B cell (primary cell): Measurements from ENCODE around the gene LSM12. TPM values are rescaled to one million over a fixed set of nuclear protein-coding genes. Genes with fewer than 3 reads are reported as not detected.

ENCODE experiments used
- ATAC-seq: fragments of 200-7000 bp; cut with Tn5 transposase; one replicate; pipeline ENCODE4 v1.10.0; 2021; ENCODE audit warnings: low read depth, mild to moderate bottlenecking, moderate number of reproducible peaks, moderate library complexity
- CTCF ChIA-PET: fragments of 350-600 bp; sonication (Branson Sonifier 250); formaldehyde crosslinking; loops from one replicate; lab custom pipeline; 2021; ENCODE audit warnings: antibody characterized with exemption, inconsistent platforms; lab: Charles Lee
- POLR2A ChIA-PET: fragments of 350-600 bp; sonication (Branson Sonifier 250); formaldehyde crosslinking; loops from one replicate; lab custom pipeline; 2021; ENCODE audit warnings: antibody characterized with exemption; lab: Charles Lee
- DNase-seq: peaks from one replicate; pipeline ENCODE4 v3.0.0; 2013
- H2AFZ ChIP-seq: 2 replicates; pipeline ENCODE4 v1.6.1; 2012; ENCODE audit warnings: mild to moderate bottlenecking, low read depth, low read length; ENCODE audit not compliant: insufficient read depth, poor library complexity, severe bottlenecking
- H3K27ac ChIP-seq, 2 donors: 1 replicate in 1 of 2; 2 replicates in 1 of 2; pipeline ENCODE4 v1.5.1; 2012 to 2013; ENCODE audit warnings: low read length in 2 of 2, mild to moderate bottlenecking in 2 of 2, moderate library complexity in 1 of 2
- H3K27me3 ChIP-seq, 4 experiments: fragments of 200-600 bp in 1 of 4; sonication (generic) in 1 of 4; replicated peaks in 1 of 4; 1 replicate in 2 of 4; 2 replicates in 2 of 4; pipeline versions ENCODE4 v1.6.1 to v1.7.0; 2013 to 2016; ENCODE audit warnings: low read length in 3 of 4, mild to moderate bottlenecking in 2 of 4, mixed read lengths in 1 of 4, moderate library complexity in 1 of 4; ENCODE audit not compliant: insufficient read depth in 4 of 4, control insufficient read depth in 3 of 4; ENCODE audit errors: control extremely low read depth in 1 of 4
- H3K36me3 ChIP-seq, 2 experiments: replicated peaks in 1 of 2; 1 replicate in 1 of 2; 2 replicates in 1 of 2; pipeline versions ENCODE4 v1.6.1 to v1.7.1; 2013; ENCODE audit warnings: low read length in 1 of 2; ENCODE audit not compliant: insufficient read depth in 2 of 2, control insufficient read depth in 1 of 2; ENCODE audit errors: control extremely low read depth in 1 of 2, extremely low read depth in 1 of 2
- H3K4me1 ChIP-seq, 2 donors: fragments of 200-600 bp in 1 of 2; sonication (generic) in 1 of 2; 1 replicate in 1 of 2; 2 replicates in 1 of 2; pipeline versions ENCODE4 v1.5.1 to v1.6.1; 2013 to 2017; ENCODE audit warnings: low read length in 2 of 2; ENCODE audit not compliant: control insufficient read depth in 2 of 2, insufficient read depth in 2 of 2
- H3K4me2 ChIP-seq: replicated peaks from 2 replicates; pipeline ENCODE3; 2012; ENCODE audit warnings: mild to moderate bottlenecking, low read depth, low read length; ENCODE audit not compliant: poor library complexity, severe bottlenecking
- H3K4me3 ChIP-seq, 5 experiments: fragments of 200-600 bp in 1 of 5; sonication (generic) in 1 of 5; 1 replicate in 3 of 5; 2 replicates in 2 of 5; pipeline versions ENCODE4 v1.5.1 to v1.7.0; 2011 to 2016; ENCODE audit warnings: low read length in 4 of 5, mild to moderate bottlenecking in 4 of 5, low read depth in 2 of 5, control low read depth in 1 of 5, moderate library complexity in 1 of 5; ENCODE audit not compliant: insufficient read depth in 1 of 5; ENCODE audit errors: control extremely low read depth in 1 of 5, extremely low read depth in 1 of 5
- H3K79me2 ChIP-seq: fragments of 200-600 bp; sonication (generic); one replicate; pipeline ENCODE4 v1.6.0; 2016; ENCODE audit warnings: low read length; ENCODE audit not compliant: control insufficient read depth, insufficient read depth
- H3K9ac ChIP-seq: fragments of 200-600 bp; sonication (generic); 2 replicates; pipeline ENCODE4 v1.6.1; 2017; ENCODE audit warnings: mild to moderate bottlenecking, low read length, moderate library complexity
- H3K9me3 ChIP-seq, 3 donors: one replicate each; pipeline versions ENCODE4 v1.6.1 to v1.7.1; 2013; ENCODE audit warnings: low read length in 2 of 3; ENCODE audit not compliant: control insufficient read depth in 2 of 3, insufficient read depth in 1 of 3; ENCODE audit errors: control extremely low read depth in 1 of 3
- H4K20me1 ChIP-seq: 2 replicates; pipeline ENCODE4 v1.6.0; 2012; ENCODE audit warnings: mild to moderate bottlenecking, low read length; ENCODE audit not compliant: insufficient read depth, control insufficient read depth, poor library complexity, severe bottlenecking
- H3K27ac Mint-ChIP-seq: one replicate; pipeline ENCODE4 v1.8.0; 2021; ENCODE audit warnings: mixed read lengths
- H3K27me3 Mint-ChIP-seq: one replicate; pipeline ENCODE4 v1.8.0; 2021; ENCODE audit warnings: mixed read lengths
- H3K4me1 Mint-ChIP-seq: one replicate; pipeline ENCODE4 v1.8.0; 2021; ENCODE audit warnings: mixed read lengths
- H3K4me3 Mint-ChIP-seq: one replicate; pipeline ENCODE4 v1.8.0; 2021; ENCODE audit warnings: mixed read lengths
- H3K9me3 Mint-ChIP-seq: one replicate; pipeline ENCODE4 v1.8.0; 2022; ENCODE audit warnings: mixed read lengths; ENCODE audit not compliant: insufficient read depth
- CTCF ChIP-seq: fragments of 200-600 bp; IDR thresholded peaks from one replicate; pipeline ENCODE4 v1.8.0; 2022; ENCODE audit warnings: antibody characterized with exemption, mild to moderate bottlenecking
- EZH2 ChIP-seq: IDR thresholded peaks from 2 replicates; pipeline ENCODE4 v1.6.1; 2012; ENCODE audit warnings: borderline replicate concordance, low read depth, mild to moderate bottlenecking, moderate library complexity, low read length; ENCODE audit not compliant: insufficient read depth, poor library complexity, severe bottlenecking
- WGBS: methylation state at CpG from one replicate; pipeline ENCODE4 v1.1.5; 2013; ENCODE audit warnings: missing lambda C conversion rate; ENCODE audit not compliant: insufficient coverage; 5-methylcytosine and 5-hydroxymethylcytosine counted together
- intact Hi-C: fragments of 100-400 bp; cut with micrococcal nuclease; formaldehyde crosslinking; loops from one replicate; pipeline ENCODE4 v1.10.0; 2022
- polyA plus RNA-seq: library from polyadenylated mRNA; depleted of rRNA; stranded (reverse); fragments of >200 nt; gene quantifications from 2 replicates; pipeline ENCODE4 v1.2.3, GENCODE V29; 2012
- total RNA-seq, 2 donors: library from RNA; stranded (reverse); fragments of 120-200 nt in 1 of 2; gene quantifications; 1 replicate in 1 of 2; 2 replicates in 1 of 2; pipeline versions ENCODE4 v1.2.3 to v1.2.4, GENCODE V29; 2013 to 2022

Gene LSM12
- total and polyA plus RNA-seq, 2 donors (not counting 1 experiment from before 2014, with no cell fraction given): 16.8 to 31.2 TPM

- WGBS: 100% methylated on average over 4 of the region's 9 CpGs
- ChIA-PET CTCF (interaction anchor here (1.2 kb wide), 1 partner anchor 10 kb away, joined by 3 read pairs; no protein-coding TSS in a partner anchor), POLR2A (no interaction called here)
- Mint-ChIP-seq H3K4me3 (no peak overlapping the region), H3K27me3 (no peaks in the 10 kb centered on the region), H3K4me1 (peaks cover 19% of the 10 kb centered on the region), H3K9me3 (no peaks in the 10 kb centered on the region), H3K27ac (no peak overlapping the region)
- intact Hi-C loops: no loop called here
- no peaks in the 10 kb centered on the region for H3K9me3 ChIP-seq
- H4K20me1 ChIP-seq: no peaks in the 10 kb centered on the region
- ATAC-seq (no peak), DNase-seq (no peak)
- peaks cover 5% of the 10 kb centered on the region for H3K79me2 ChIP-seq
- TF ChIP-seq EZH2 (no peak), CTCF (no peak)
- no peak overlapping the region for H3K4me3 ChIP-seq
- no peak overlapping the region for H2AFZ ChIP-seq
- H3K36me3 ChIP-seq: peaks cover 0 to 50% of the 10 kb centered on the region in 2 experiments
- no peak overlapping the region for H3K27ac ChIP-seq
- H3K27me3 ChIP-seq: no peaks in the 10 kb centered on the region
- no peak overlapping the region for H3K9ac ChIP-seq
- peaks cover 10 to 17% of the 10 kb centered on the region in 2 donors for H3K4me1 ChIP-seq
- H3K4me2 ChIP-seq: no peak overlapping the region
These were observed 8.4 kb upstream of the LSM12 start for GRCh38 chr17:44074911-44075285.

- H3K4me3 ChIP-seq: no peak overlapping the region
- H3K4me2 ChIP-seq: no peak overlapping the region
- no peak overlapping the region for H3K27ac Mint-ChIP-seq
- H3K36me3 ChIP-seq: peaks cover 0 to 47% of the 10 kb centered on the region in 2 experiments
- ATAC-seq: no peak
- H3K9ac ChIP-seq: no peak overlapping the region
- H3K9me3 Mint-ChIP-seq: no peaks in the 10 kb centered on the region
- H3K4me1 Mint-ChIP-seq: peaks cover 19% of the 10 kb centered on the region
- no peaks in the 10 kb centered on the region for H3K27me3 ChIP-seq
- TF ChIP-seq CTCF (no peak), EZH2 (no peak)
- no peak for DNase-seq
- H3K79me2 ChIP-seq: peaks cover 5% of the 10 kb centered on the region
- 95% methylated on average over 9 of the region's 9 CpGs for WGBS
- no peak overlapping the region for H3K27ac ChIP-seq
- CTCF ChIA-PET: interaction anchor here (1.2 kb wide), 1 partner anchor 11 kb away, joined by 3 read pairs; no protein-coding TSS in a partner anchor
- intact Hi-C loops: no loop called here
- no peaks in the 10 kb centered on the region for H3K27me3 Mint-ChIP-seq
- H4K20me1 ChIP-seq: no peaks in the 10 kb centered on the region
- H3K4me3 Mint-ChIP-seq: no peak overlapping the region
- POLR2A ChIA-PET: no interaction called here
- no peak overlapping the region for H2AFZ ChIP-seq
- no peaks in the 10 kb centered on the region for H3K9me3 ChIP-seq
- peaks cover 11 to 19% of the 10 kb centered on the region in 2 donors for H3K4me1 ChIP-seq
These were observed 7.9 kb upstream of the LSM12 start for GRCh38 chr17:44074231-44074910.
